M059J (cell line): ENCODE results near the gene CHST11. TPM values are rescaled to one million over a fixed set of nuclear protein-coding genes. Genes with fewer than 3 reads are reported as not detected.
A peak's percentile ranks its signal among the peaks of the same experiment; 100 is the strongest.

Experiments used
- DNase-seq: peaks from one replicate; pipeline ENCODE4 v3.0.0-alpha.2; 2012; ENCODE audit warnings: low read depth
- total RNA-seq: library from RNA; depleted of rRNA; stranded (reverse); fragments of >200 nt; shearing (Covaris generic); gene quantifications from 2 replicates; pipeline ENCODE4 v1.2.3, GENCODE V29; 2014

Gene CHST11
- total RNA-seq, 1 experiment from 2014 or later: 19.6 TPM

DNA sequence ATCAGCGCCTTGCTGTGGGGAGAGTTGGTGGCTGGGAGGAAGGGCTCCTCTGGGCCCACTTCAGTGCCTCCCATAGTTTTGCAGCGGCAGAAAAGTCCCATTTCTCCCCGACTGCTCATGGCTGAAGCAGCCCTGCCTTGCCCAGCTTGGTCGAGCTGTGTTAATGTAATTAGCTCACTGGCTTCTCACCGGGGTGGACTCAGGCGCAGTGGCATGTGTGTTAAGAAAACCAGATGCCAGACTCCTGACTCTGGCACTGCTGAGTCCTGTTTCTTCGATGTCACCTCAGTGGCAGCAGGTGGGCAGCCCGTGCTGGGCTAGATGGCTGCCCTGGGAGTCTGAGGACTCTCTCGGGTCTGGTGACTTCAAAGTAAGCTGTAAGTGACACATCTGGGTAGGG, 47.4 kb downstream of the CHST11 start:
- DNase-seq: no peak

DNA sequence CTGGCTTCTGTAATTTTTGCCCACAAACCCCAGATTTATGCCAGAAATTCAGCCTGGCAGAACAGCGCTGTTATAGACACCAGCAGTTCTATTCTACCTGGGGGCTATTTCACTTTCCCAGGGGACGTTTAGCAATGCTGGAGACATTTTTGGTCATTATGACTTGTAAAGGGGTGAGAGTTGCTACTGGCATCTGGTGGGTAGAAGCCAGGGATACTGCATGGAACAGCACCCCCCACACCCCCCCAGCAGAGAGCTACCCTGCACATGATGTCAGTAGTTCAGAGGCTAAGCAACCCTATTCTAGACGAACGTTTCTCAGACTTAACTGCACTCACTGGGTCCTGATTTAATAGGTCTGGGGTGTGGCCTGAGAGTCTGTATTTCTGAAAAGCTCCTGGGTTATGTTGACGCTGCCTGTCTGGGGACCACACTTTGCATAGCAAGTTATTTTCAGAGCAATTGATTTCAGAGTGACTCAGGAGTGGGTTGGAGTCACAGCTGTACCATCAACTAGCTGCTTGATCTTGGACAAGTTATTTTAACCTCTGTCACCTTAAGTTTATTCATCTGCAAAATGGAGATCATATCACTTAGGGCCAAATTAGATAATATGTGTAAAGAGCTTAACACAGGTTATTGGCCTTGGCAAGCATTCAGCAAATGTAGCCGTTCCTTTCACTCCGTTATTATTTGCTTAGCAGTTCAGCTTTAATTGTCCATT, 48.5 kb downstream of the CHST11 start:
- no peak for DNase-seq

DNA sequence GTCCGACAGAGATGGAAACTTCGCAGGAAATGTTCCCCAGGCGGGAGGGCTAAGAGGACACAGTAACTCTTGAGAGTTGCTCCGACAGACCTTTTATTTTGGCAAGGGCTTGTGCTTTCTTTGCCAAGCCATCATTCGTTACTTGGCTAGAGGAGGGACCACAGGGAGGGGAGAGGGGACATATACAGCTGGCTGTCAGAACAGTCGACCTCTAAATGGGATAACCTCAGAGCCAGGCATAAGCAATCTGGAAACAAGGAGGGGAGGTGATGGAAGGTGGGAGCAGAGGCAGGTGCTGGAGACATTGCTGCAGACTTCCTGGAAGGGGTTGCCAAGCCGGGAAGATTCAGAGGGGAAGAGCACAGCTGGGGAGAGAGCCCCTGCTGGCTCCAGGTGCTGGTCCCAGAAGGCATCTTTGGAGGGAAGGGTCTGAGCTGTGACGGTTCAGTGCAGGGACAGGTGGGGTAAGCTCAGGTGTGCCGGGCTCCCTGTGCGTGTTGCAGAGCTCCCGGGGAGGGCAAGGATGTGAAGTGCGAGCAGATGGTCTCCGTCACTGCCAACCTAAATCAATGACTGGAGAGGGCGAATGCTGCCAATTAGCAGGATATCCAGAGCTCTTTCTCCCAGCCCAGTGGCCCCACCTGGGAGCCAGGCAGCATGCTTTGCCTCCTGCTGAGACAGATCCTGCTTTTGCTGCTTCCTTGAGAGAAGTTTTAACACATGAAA, 50.1 kb downstream of the CHST11 start:
- no peak for DNase-seq

DNA sequence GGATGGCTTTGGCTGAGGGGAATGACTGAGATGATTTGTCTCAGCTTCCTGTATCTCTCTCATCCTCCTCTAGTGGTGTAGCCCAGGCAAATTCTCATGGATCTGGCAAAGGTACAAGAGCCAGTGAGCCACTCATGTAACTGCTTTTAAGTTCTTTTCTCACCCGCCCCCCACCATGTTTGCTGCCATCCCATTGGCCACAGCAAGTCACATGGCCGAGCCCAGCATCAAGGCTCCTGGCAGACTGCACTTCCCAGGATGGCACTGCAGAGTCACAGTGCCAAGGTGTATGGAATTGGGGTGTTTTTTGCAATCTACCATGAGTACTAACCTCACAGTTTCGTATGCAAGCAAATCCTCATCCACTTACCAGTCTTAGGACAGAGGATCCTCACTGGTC, 50.9 kb downstream of the CHST11 start:
- DNase-seq: peak; percentile 26

DNA sequence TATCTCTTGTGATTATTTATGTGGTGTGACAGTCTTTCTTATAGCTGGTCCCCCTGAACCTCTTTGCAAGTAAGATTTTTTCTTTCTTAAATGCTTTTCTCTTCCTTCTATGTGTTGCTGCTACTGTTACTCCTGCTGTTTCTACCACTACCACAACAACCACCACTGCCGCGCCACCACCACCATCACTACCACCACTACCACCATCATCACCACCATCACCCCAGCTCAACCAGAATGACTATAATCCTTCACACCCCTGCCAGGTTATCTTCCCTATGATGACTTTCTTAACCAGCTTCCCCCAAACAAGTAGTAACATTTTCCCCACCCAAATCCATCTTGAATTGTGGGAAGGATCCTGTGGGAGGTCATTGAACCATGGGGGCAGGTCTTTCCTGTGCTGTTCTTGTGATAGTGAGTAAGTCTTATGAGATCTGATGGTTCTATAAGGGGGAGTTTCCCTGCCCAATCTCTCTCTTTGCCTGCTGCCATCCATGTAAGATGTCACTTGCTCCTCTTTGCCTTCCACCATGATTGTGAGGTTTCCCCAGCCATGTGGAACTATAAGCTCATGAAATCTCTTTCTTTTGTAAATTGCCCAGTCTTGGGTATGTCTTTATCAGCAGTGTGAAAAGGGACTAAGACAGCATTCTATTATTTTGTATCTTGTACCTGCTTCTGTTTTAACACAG, 52.2 kb downstream of the CHST11 start:
- DNase-seq: no peak

DNA sequence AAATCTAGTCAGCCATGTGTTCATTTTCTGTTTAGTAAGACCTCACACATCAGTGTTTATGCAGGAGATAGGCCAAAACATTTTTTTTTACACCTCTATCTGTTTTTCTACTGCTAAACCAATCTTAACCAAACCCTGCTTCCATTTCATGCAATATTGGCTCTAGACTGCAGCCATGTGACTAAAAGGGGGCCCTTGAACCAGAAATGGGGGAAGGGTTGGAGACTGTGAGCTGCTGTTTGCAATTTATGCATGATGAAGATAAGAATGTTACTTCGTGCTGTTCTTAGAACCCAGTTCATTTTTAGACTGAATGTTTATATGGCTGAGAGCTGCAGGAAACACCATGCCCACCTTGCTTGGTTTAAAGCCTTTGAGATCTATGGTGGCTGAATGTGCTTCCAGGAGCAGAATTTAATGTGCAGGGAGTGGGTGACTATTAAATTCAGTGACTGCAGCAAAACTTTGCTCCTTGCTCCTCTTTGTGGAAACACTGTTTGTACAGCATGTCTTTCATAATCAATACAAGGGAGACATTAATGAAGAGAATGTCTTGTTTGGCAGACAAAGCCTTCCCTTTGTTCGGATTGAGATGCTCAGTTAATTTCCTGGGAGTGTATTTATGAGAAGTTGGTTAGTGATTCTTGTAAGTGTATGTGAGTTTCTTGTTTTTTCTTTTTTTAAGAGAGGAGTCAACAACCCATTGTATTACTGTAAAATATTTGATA, 53.6 kb downstream of the CHST11 start:
- no peak for DNase-seq

DNA sequence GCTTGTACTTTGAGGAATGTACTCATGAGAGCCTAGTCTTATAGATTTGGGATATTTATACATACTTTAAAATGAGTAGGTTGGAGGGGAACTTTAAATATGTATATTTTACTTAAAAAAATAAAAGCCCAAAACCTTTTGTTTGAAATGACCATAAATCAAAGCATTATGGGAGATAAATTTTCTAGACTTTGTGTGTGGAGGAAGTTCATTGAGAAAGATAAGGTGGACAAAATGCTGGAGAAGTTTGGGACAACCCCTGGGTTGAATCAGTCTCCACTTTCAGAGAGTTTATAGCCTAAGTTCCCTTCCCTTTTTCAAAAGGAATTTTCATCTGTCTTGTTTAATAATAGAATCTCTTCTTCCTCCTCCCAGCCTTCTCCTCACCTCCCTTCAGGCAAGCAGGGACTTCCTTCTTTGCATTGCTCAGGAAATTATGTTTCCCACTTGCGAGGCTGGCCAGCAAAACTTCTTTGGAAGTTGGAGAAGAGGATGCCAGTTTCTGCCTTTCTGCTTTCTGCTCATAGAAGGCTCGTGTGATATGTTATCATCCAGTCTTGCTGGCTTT, 54.2 kb downstream of the CHST11 start:
- no peak for DNase-seq

DNA sequence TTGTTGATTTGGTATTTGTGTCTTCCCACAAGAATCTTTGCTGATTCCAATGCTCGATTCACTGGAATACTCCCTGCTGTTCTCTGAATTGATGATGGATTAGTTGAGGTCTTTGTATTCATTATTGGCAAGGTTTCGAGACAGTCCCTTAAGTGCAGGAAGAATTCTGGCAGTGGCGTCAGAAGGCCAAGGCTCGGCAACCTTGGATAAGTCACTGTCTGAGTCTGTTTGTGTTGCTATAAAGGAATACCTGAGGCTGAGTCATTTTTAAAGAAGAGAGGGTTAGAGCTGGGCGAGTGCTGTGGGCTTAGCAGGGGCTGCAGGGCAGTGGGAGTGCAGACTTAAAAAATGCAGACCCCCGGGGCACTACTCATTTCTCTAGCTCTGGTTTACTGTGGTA, 56.9 kb downstream of the CHST11 start:
- no peak for DNase-seq

DNA sequence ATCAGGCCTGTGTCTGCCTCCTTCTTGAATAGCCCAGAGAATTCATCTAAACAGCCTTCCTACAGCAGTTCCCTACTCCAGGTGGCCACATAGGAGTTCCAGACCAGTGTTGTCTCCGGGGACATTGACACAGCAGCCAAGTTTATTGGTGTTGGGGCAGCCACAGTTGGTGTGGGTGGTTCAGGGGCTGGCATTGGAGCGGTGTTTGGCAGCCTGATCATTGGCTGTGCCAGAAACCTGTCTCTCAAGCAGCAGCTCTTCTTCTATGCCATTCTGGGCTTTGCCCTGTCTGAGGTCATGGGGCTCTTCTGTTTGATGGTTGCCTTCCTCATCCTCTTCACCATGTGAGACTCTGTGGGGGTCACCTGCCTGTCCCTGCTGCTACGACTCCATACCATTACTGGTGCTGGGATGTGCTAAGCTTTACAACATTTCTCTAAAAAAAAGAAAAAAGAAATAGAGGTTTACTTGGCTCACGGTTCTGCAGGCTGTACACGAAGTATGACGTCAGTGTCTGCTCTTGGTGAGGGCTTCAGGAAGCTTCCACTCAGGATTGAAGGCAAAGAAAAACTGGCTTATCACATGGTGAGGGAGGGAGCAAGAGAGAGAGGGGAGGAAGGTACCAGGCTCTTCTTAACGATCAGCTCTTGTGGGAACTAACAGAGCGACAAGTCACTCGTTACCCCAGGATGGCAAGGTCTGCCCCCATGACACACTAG, 57.5 kb downstream of the CHST11 start:
- DNase-seq: no peak

DNA sequence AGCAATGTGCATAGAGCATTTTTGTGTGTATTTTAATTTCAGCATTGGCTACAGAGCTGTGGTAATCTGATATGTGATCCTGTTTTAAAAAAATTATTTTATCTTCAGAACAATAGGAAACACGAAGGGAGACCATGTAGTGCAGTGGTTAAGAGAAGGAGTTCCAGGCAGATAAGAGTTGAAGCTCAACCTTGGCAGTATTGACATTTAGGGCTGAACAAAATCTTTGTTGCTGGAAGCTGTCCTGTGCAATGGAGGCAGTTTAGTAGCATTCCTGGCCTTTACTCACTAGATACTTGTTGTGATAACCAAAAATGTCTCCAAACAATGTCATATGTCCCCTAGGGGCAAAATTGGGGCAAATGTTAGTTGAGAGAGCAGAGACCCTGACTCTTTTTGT, 59.2 kb downstream of the CHST11 start:
- DNase-seq: no peak

DNA sequence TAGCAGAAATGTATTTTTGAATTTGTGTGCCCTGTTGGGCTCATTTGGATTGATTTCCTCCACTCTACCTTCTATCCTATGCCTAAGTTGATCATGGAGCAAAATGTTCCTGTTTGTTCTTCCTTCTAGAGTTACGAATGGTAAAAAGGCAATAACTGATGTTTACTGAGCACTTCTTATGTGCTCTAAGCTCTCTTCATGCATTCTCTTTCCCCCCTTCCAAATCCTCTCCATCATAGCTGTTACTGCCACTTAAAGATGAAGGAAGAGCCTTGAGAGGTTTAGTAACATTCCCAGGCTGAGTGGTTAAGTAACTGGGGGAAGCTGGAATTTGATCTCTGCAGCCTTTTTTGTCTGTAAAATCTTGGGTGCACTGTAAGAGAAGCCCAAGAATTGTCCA, 60.1 kb downstream of the CHST11 start:
- DNase-seq: no peak

DNA sequence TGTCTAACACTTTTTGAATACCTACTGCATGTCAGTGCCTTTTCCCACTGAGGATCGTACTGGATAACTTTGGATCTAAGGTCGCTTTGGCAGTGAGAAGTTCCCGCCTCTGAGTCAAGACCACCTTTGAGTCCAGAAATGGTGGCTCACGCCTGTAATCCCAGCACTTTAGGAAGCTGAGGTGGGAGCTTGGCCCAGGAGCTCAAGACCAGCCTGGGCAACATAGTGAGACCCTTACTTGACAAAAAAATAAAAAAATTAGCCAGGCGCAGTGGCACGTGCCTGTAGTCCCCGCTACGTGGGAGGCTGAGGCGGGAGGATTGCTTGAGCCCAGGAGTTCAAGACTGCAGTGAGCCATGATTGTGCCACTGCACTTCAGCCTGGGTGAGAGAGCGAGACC, 61.1 kb downstream of the CHST11 start:
- DNase-seq: no peak

DNA sequence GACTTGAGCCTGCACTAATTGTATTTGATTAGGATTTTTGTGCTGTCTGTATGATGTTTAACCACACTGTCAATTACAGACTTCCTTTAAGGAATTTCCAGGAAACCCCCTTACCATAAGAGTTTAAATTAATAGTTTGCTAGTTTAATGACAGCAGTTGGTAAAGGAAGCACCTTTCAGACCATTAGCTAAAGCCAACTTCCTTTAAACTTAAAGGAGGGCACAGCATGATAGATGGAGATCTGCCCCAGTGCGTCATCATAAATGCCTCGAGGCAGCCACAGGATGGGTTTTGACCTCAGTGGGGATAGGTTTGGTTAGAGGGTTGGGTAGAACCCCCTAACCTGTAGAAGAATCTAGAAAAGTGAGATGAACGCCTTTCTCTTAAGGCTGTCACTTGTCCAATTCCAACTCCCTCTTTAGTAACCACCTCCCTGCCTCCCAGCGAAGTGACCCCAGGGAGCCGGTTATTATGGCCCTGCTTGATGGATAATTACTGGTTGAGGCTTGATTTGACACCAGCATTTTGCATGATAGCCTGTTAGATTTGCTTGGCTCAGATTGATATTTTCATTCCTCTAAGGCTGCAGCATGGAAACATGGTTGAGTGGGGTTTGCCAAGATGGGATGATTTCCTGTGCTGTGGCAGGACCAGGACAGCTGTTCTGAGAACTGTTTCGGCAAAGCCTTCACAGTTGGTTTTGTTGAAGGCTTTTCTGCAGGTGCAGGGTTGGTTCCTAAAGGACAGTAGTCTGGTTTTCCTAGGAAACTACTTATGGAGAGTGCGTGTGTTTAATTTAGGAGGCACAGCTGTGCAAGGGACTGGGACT, 62.7 kb downstream of the CHST11 start:
- no peak for DNase-seq

DNA sequence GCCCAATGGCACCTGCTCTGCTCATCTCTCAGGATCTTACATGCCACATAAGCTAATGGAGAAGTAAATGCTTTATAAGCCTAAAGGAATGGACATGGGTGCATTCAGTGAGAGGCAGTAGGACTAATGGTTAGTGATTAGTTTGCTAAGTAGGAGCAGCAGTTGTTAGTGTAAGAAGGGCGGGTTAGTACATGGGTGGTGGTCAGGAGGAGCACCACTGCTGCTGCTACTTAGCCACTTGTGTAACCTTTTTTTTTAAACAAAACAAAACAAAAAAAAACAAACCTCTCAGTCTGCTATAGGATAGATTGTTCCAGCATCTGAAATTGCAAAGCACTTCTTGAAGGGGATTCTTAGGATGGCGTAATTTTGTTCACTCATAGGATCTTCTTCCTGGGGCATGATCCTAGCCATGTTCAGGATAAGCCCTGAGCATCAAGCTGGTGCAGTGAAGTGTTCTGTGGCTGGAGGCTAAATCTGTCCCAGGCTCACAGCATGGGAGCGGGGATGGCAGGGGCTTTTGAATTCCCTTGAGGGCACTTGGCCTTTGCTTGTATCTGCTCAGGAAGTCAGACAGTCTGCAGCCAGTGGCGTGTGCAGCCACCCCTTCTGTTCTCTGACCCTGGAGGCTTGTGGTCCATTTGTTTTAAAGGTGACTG, 63.6 kb downstream of the CHST11 start:
- DNase-seq: peak; percentile 22

DNA sequence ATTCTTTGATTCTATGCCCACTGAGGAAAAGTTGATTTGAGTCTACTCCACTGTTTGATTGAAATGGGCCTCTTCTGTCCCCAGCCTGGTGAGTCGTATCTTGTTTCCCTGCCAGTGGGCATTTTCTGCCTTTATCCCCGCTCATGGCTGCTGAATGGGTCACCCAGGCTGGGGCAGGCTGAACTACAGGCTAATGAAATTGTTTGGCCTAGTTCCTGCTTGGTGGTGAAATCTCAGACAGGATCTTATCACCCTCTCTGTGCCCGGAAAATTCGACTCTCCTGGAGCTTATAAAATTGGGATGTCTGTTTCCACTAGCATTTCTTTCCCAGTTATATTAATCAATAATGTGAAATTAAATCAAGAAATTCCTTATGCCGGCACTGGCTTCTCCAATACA, 65.0 kb downstream of the CHST11 start:
- peak; percentile 73 for DNase-seq

DNA sequence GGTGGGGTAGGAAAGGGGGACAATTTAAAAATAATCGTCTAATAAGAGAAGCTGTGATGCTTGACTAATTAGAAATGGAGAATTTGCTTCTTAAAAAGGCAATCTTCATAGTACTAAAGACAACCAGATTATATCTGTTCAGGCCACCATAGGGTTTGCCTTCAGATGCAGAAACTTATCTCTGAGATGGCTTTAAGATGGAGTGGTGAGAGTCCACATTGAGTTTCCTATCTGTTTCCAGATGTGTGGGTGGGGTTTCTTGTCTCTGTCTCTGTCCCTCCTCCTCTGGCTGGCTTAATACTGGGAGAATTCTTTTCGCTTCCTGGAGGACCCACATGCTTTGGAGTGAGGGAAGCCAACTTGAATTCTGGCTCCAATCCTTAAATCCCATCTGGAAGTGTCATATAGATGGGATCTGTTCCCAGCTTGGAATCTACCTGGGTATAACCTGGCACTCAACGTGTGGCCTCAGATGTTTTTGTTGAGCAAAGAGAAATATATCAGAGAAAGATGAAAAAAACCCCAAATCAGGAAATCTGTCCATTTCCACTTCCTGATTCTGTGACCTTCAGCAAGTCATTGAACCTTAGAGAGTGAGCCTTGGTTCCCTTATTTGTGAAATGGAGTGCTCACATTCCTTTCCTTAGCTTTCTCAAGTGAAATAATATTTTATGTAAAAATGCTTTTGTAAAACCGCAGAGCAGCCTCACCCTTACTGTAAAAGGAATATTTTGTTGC, 66.4 kb downstream of the CHST11 start:
- peak; percentile 6 for DNase-seq

DNA sequence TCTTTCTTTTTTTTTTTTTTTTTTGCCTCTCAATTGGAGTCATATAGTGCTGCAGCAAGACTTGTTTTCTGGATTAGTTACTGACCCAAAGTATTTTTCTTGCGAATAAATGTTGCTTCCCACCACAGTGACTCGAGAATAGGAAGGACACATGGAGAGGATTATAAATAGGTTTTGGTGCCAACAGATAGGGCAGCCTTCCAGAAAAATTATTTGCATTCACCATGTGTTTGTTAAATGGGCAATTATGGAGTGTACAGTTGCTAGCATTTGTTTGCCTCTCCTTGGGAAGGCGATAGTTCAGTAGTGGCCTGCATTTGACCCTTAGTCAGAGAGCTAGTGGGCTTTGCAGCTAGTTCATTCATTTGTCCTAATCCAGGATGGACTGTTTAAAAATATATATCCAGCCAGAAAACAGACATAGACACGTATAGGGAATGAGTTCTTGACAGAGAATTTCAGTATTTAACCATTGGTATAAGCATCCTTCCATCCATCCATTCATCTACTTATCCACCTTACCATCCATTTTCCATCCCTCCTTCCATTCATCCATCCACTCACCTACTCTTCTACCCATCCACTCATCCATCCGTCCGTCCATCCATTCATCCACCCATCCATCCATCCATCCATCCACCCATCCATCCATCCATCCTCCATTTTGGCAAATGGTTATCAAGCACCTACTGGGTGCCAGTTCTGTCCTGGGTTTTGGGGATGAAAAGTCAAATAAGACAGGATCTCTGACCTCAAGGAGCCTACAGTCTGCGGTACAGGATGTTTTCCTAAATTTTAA, 67.5 kb downstream of the CHST11 start:
- DNase-seq: peak; percentile 7

DNA sequence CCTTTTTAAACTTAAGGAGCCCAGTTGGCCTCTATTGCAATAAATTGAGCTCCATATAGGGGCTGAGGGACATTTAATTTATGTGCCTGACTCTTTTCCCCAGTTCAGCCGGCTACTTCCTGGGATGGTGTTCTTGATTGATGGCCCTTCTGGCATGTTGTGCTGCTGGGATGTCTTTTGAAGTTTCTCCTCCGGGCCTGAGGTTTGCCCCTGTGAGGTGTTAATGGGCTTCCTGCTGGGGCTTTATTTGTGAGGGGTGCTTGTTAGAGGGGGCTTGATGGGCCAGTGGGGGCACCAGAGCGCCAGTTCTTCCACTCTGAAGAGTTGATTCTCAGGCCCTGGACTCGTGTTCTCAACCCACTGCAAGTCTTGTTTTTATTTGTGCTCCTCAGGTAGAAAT, 69.6 kb downstream of the CHST11 start:
- DNase-seq: no peak
